Liver (tissue), 3 donors: Measurements from ENCODE around the gene LRMDA.

Experiments
- ATF3 ChIP-seq: IDR thresholded peaks from 2 replicates; pipeline ENCODE4 v1.6.1; 2016; ENCODE audit warnings: antibody characterized with exemption
- EGR1 ChIP-seq, 2 donors: IDR thresholded peaks; 2 replicates each; pipeline ENCODE4 v1.6.1; 2016 to 2018; ENCODE audit warnings: antibody characterized with exemption in 2 of 2, low read depth in 2 of 2
- FOXA2 ChIP-seq: IDR thresholded peaks from 2 replicates; pipeline ENCODE4 v1.6.1; 2016; ENCODE audit warnings: antibody characterized with exemption
- GABPA ChIP-seq, 2 donors: IDR thresholded peaks in 1 of 2; conservative IDR thresholded peaks in 1 of 2; 2 replicates each; pipeline ENCODE4 v1.6.1; 2016; ENCODE audit warnings: antibody characterized with exemption in 2 of 2, mild to moderate bottlenecking in 1 of 2, moderate library complexity in 1 of 2
- JUND ChIP-seq, 2 donors: IDR thresholded peaks; 2 replicates each; pipeline ENCODE4 v1.6.1; 2016; ENCODE audit warnings: antibody characterized with exemption in 2 of 2
- NR2F2 ChIP-seq: IDR thresholded peaks from 2 replicates; pipeline ENCODE4 v1.6.1; 2016; ENCODE audit warnings: antibody characterized with exemption
- RAD21 ChIP-seq, 2 donors: IDR thresholded peaks; 2 replicates each; pipeline ENCODE4 v1.6.1; 2016; ENCODE audit warnings: antibody characterized with exemption in 2 of 2, mild to moderate bottlenecking in 2 of 2
- REST ChIP-seq: IDR thresholded peaks from 2 replicates; pipeline ENCODE4 v1.6.1; 2016; ENCODE audit warnings: antibody characterized with exemption, mild to moderate bottlenecking
- SP1 ChIP-seq: IDR thresholded peaks from 2 replicates; pipeline ENCODE4 v1.6.1; 2018; ENCODE audit warnings: antibody characterized with exemption, mild to moderate bottlenecking
- TAF1 ChIP-seq: conservative IDR thresholded peaks from 2 replicates; pipeline ENCODE4 v1.6.1; 2016; ENCODE audit warnings: antibody characterized with exemption, mild to moderate bottlenecking
- ZBTB33 ChIP-seq: IDR thresholded peaks from 2 replicates; pipeline ENCODE4 v1.6.1; 2016; ENCODE audit warnings: antibody characterized with exemption
- TF ChIP-seq, protein P1 (sequence below): fragments of 150-350 bp; IDR thresholded peaks from 2 replicates; pipeline ENCODE4 v1.5.1; 2017; ENCODE audit warnings: improper control_type of control experiment, low read depth, low read length; ENCODE audit not compliant: missing input control
- donor health status: healthy.
- donor health status: healthy.

DNA sequence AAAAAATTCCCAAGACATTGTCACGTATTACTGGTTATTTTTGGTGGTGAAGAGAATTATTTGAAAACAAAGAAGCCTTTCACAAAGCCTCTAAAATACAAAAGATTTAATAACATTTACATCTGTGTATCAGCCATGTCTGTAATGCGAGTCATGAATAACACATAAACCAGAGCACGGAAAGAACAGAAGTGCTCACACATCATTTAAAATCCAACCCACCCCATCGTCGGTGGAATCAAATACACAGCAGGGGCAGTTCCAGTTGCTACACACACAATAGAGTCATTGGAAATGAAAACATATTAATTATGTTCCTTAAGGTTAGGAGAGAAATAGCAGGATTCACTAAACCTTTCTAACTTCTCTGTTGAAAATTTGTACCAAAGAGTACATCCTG, 1108.9 kb downstream of the LRMDA start:
- no peak for TF ChIP-seq GABPA (IDR thresholded peaks at IDR 0.05 in 1 of 2, conservative IDR thresholded peaks at IDR 0.05 in 1 of 2)
- TF ChIP-seq, protein P1, sequence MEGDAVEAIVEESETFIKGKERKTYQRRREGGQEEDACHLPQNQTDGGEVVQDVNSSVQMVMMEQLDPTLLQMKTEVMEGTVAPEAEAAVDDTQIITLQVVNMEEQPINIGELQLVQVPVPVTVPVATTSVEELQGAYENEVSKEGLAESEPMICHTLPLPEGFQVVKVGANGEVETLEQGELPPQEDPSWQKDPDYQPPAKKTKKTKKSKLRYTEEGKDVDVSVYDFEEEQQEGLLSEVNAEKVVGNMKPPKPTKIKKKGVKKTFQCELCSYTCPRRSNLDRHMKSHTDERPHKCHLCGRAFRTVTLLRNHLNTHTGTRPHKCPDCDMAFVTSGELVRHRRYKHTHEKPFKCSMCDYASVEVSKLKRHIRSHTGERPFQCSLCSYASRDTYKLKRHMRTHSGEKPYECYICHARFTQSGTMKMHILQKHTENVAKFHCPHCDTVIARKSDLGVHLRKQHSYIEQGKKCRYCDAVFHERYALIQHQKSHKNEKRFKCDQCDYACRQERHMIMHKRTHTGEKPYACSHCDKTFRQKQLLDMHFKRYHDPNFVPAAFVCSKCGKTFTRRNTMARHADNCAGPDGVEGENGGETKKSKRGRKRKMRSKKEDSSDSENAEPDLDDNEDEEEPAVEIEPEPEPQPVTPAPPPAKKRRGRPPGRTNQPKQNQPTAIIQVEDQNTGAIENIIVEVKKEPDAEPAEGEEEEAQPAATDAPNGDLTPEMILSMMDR = no peak
- no peak for TF ChIP-seq EGR1 (IDR thresholded peaks at IDR 0.05; ENCODE audit: low read depth in 2 of 2)
- TF ChIP-seq ZBTB33 = no peak
- no peak for TF ChIP-seq REST
- no peak for TF ChIP-seq JUND (IDR thresholded peaks at IDR 0.05)
- no peak for TF ChIP-seq FOXA2
- TF ChIP-seq ATF3 = no peak
- no peak for TF ChIP-seq RAD21 (IDR thresholded peaks at IDR 0.05)
- no peak for TF ChIP-seq TAF1
- no peak for TF ChIP-seq SP1
- no peak for TF ChIP-seq NR2F2
